ENCODE measurements around the gene RALB.
"Not testable (repeated sequence)": the region's sequence is repeated elsewhere in the genome, so short reads cannot be mapped to it uniquely, and the experiment has no call there.

RALB gene

DNA sequence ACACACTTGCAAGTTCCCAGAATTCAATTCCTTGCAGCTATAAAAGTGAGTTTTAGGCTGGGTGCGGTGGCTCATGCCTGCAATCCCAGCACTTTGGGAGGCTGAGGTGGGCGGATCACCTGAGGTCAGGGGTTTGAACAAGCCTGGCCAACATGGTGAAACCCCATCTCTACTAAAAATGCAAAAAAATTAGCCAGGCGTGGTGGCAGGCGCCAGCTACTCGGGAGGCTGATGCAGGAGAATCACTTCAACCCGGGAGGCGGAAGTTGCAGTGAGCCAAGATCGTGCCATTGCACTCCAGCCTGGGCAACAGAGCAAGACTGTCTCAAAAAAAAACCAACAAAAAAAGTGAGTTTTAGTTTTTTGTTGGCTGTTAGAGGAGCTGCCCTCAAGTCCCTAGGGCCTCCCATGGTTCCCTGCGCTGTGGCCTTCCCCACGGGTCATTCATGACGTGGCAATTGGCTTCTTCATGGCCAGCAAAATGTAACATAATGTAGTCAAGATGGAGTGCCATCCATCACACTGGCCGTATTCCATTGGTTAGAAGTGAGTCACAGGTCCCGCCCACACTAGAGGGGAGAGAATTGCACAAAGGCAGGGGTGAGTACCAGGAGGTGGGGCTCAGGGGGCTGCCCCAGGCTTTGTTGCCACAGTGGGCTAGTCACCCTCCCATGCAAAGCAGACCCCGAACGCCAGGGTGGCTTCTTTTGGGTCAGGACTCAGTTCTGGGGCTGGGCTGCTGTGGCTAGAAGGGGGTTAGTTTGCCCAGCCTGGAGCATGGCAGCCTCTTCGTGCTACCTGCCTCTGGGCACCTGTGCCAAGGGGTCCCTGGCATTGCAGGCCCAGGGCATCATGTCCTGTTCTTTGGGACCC, 55.6 kb downstream of the RALB start:
- peak; percentile 61 for DNase-seq (ENCODE audit: extremely low spot score)
- POLR2A ChIA-PET, result no interaction called here
- CTCF ChIA-PET, result interaction anchor here (3.6 kb wide), 1 partner anchor 11 kb away, joined by 18 read pairs; no protein-coding TSS in a partner anchor
- TF ChIP-seq, protein P1, sequence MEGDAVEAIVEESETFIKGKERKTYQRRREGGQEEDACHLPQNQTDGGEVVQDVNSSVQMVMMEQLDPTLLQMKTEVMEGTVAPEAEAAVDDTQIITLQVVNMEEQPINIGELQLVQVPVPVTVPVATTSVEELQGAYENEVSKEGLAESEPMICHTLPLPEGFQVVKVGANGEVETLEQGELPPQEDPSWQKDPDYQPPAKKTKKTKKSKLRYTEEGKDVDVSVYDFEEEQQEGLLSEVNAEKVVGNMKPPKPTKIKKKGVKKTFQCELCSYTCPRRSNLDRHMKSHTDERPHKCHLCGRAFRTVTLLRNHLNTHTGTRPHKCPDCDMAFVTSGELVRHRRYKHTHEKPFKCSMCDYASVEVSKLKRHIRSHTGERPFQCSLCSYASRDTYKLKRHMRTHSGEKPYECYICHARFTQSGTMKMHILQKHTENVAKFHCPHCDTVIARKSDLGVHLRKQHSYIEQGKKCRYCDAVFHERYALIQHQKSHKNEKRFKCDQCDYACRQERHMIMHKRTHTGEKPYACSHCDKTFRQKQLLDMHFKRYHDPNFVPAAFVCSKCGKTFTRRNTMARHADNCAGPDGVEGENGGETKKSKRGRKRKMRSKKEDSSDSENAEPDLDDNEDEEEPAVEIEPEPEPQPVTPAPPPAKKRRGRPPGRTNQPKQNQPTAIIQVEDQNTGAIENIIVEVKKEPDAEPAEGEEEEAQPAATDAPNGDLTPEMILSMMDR (IDR thresholded peaks at IDR 0.05; ENCODE audit: control extremely low read depth, extremely low read depth, low read depth, missing control alignments), result no peak

DNA sequence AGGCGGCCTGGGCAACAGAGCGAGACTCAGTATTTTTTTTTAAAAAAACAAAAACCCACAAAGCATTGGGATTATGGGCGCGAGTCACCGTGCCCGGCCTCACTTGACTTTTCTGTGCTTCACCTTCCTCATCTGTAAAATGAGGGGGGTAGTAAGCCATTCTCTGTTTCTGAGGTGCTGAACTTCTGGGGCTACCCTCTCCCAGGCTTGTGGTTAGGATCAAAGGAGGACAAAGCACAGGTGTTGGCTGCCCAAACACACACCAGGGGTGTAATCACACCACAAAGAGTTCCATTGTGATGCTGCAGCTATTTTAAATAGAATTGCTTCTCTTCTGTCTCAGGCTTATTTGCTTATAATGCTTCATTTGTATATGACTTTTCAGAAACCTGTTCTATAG, 57.5 kb downstream of the RALB start:
- POLR2A ChIA-PET, result no interaction called here
- CTCF ChIA-PET, result interaction anchor here (0.7 to 5.1 kb wide), 8 partner anchors 9 to 134 kb away, joined by 3 to 40 read pairs (median 4); partner anchors contain the start of gene RALB
- TF ChIP-seq, protein P1 (IDR thresholded peaks at IDR 0.05; ENCODE audit: control extremely low read depth, extremely low read depth, low read depth, missing control alignments), result no peak
- DNase-seq (ENCODE audit: extremely low spot score), result peak; percentile 81

DNA sequence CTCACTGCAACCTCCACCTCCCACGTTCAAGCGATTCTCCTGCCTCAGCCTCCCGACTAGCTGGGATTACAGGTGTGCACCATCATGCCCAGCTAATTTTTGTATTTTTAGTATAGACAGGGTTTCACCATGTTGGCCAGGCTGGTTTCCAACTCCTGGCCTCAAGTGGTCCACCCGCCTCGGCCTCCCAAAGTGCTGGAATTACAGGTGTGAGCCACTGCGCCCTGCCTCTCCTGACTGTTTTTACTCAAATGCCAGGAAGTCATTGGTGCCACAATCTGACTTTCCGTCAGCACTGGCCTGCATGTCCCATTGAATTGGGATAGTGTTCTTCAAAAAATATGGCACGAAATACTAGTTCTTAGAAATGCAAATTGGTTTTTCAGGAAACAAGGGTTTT, 58.2 kb downstream of the RALB start:
- CTCF ChIA-PET, result interaction anchor here (1.1 to 5.1 kb wide), 9 partner anchors 10 to 201 kb away, joined by 3 to 43 read pairs (median 18); partner anchors contain the start of gene RALB
- DNase-seq (ENCODE audit: extremely low spot score); POLR2A ChIA-PET: not testable (repeated sequence)

DNA sequence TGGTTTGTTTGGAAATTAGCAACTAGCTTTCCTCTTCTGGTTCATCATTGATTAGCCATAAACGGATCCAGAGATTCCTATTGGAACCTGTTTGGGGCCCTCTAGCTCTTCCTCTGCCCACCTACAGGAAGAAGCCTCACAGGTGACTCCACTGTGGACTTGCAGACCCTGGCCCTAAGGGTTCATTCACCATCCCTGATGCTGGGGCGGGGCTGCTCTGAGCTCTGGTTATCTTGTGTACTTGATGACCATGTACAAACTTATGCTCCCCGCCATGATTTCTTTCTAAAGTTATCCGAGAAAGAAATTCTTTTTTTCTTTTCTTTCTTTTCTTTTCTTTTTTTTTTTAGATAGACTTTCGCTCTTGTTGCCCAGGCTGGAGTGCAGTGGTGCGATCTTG, 59.4 kb downstream of the RALB start:
- TF ChIP-seq, protein P1 (IDR thresholded peaks at IDR 0.05; ENCODE audit: control extremely low read depth, extremely low read depth, low read depth, missing control alignments), result no peak
- CTCF ChIA-PET, result interaction anchor here (1.1 to 5.1 kb wide), 25 partner anchors 11 to 609 kb away, joined by 3 to 47 read pairs (median 6); partner anchors contain the start of gene RALB
- DNase-seq (ENCODE audit: extremely low spot score), result no peak
- POLR2A ChIA-PET, result no interaction called here

DNA sequence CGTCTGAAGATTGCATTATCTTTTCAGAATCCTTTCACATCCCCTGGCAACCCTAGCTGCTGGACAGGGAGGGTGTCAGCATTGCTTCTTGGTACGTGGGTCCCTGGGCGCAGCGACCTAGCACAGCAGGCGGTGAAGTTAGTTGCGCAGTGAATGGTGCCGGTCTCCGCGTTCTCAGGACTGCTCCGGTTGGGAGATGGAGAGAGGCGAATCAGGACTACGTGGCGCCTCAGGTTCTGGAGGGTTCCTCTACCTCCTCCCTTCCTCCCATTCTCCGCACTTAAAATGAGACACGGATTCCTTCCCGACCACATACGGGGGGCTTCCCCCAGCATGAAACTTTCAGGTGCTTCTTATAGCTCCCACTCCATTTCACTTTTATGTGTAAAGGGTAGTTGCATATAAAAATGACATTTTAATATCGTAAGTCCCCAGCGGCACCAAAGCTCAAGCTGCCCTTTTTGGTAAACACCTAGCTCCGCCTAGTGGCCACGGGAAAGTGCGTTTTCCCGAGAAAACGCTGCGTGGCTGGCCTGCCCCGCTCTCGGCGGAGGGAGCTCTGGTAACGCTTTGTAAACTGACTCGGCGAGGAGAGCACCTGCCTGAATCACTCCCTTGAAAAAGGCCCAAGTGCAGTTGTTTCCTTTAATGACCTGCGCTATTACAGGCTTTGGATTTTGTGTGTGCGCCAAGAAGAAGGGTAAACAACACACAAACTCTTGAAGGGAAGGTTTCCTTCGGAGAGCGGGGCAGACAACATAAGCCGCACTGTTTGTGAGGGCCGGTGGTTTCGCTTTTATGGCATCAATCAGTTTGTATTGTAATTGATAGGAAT, 60.4 kb downstream of the RALB start:
- TF ChIP-seq, protein P1 (IDR thresholded peaks at IDR 0.05; ENCODE audit: control extremely low read depth, extremely low read depth, low read depth, missing control alignments), result peak; percentile 93
- ChIA-PET CTCF (interaction anchor here (0.7 to 5.1 kb wide), 51 partner anchors 8 to 676 kb away, joined by 3 to 47 read pairs (median 5); partner anchors contain the start of genes RALB and TMEM185B), POLR2A (interaction anchor here (0.6 kb wide), 1 partner anchor 1450 kb away, joined by 3 read pairs; no protein-coding TSS in a partner anchor)
- DNase-seq (ENCODE audit: extremely low spot score), result peak; percentile 78

DNA sequence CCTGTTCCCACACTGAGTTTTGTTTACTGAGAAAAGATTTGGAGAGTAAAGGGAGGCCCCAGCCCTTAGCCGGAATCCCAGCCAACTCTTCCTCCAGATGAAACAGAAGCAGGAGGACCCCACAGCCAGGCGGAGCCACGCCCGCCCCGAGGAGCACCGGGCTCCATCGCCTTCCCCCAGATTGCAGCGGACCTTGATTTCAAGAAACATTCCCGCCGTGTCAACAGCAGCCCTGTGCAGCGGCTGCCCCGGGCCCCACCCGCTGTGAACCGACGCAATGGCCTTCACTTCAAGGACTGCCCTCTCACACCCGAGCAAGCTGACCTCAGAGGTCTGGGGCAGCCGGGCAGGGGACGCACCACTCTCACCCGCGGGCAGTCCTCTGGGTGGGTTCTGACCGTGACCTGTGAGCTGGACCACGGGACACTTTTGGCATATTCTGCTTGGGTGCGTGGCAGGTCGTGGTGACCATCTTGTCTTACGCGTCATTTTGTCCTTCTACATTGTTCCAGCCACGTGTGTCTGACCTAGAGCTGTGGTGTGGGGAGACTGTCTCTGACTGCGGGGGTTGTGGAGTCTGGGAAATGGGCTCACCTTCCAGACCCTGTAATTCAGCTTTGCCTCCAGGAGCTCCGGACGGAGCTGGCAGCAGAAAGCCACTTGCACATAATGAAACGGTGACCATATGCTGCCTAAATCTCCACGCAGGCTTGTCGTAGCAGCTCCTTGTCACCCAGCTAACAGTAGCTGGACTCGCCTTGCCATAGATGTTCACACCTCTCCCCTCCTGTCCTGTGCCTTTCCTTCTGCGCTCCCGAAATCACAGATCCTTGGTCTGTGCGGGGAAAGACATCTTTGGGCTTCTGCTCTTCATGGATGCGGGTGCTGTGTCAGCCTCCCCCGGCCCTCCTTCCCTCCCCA, 61.3 kb downstream of the RALB start:
- TF ChIP-seq, protein P1 (IDR thresholded peaks at IDR 0.05; ENCODE audit: control extremely low read depth, extremely low read depth, low read depth, missing control alignments), result no peak
- ChIA-PET CTCF (interaction anchor here (0.8 to 5.1 kb wide), 52 partner anchors 9 to 677 kb away, joined by 3 to 47 read pairs (median 5); partner anchors contain the start of genes RALB and TMEM185B), POLR2A (no interaction called here)
- no peak for DNase-seq (ENCODE audit: extremely low spot score)

All from GM10248 (cell line).